Upper lobe of right lung (tissue), 1 donor: ENCODE data around the gene PPP1R1C. TPM values are rescaled to one million over a fixed set of nuclear protein-coding genes. Genes with fewer than 3 reads are reported as not detected.

Experiments used
- ATAC-seq: fragments of 200-7000 bp; cut with Tn5 transposase; one replicate; pipeline ENCODE4 v1.9.1; 2020; ENCODE audit warnings: mild to moderate bottlenecking, moderate library complexity
- DNase-seq: peaks from one replicate; pipeline ENCODE4 v3.0.0-alpha.2; 2020
- H3K27ac ChIP-seq: fragments of 200-600 bp; one replicate; pipeline ENCODE4 v1.8.0; 2022
- H3K27me3 ChIP-seq: fragments of 200-600 bp; one replicate; pipeline ENCODE4 v1.8.0; 2022; ENCODE audit warnings: mild to moderate bottlenecking
- H3K36me3 ChIP-seq: fragments of 200-600 bp; one replicate; pipeline ENCODE4 v1.8.0; 2022
- H3K4me1 ChIP-seq: fragments of 200-600 bp; one replicate; pipeline ENCODE4 v1.8.0; 2022
- H3K4me3 ChIP-seq: fragments of 200-600 bp; one replicate; pipeline ENCODE4 v1.8.0; 2022; ENCODE audit warnings: mild to moderate bottlenecking
- H3K9me3 ChIP-seq: fragments of 200-600 bp; one replicate; pipeline ENCODE4 v1.8.0; 2022
- intact Hi-C: fragments of 100-400 bp; cut with DNase I; formaldehyde crosslinking; loops from one replicate; pipeline ENCODE4 v1.11.0; 2022
- total RNA-seq: library from RNA; stranded (reverse); fragmentation: NEBNext Ultra II Directional; extraction: Animal tissue kit (Norgen Biotek cat#: 25700); gene quantifications from one replicate; pipeline ENCODE4 v1.2.1, GENCODE V29; 2021
- TF ChIP-seq, protein P1 (sequence below): fragments of 200-600 bp; IDR thresholded peaks from one replicate; pipeline ENCODE4 v1.8.0; 2022; ENCODE audit warnings: antibody characterized with exemption
- donor health status: DM: no; HTN: yes; CAD: no; lungs with severe emphysema.

PPP1R1C gene
- total RNA-seq, 1 donor from 2014 or later: 5.8 TPM

DNA sequence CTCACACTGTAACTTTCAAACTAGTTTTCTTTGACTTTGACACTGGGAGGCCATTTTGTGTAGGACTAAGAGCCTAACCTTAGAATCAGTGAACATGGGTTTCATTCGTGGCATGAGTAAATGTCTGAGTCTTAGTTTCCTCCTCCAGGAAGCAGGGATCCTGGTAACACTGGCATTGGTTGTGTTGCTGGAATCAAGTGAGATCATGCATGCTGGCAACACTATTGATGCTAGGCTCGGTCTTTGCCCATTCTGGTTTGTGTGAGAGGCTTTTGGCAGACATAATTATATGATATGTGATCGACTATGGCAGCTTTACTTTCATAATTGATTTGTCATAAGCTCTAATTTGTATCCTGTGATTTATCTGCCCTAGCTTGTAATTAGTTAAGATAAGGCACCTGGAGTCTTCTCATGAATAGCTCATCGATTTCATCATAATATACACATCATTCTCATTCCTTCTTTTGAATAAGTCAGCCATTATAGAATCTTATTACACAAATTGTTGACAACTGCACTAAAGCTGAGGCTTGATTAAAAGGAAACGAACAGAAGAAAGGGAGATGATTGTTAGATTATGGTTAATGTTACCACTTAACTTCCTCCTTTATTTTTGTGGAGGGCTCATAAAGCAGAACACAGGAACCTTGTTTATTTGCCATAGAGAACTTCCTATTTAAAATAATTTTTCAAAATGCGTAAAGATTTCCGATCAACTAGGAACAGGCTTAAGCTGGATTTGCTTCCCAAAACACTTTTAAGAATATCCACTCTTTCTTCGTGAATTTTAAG is 12.6 kb downstream of the PPP1R1C start:
- no peak overlapping the region for H3K27ac ChIP-seq
- DNase-seq (no peak), ATAC-seq (no peak)
- H3K27me3 ChIP-seq: no peaks in the 10 kb centered on the region
- no peaks in the 10 kb centered on the region for H3K36me3 ChIP-seq
- TF ChIP-seq, protein P1, sequence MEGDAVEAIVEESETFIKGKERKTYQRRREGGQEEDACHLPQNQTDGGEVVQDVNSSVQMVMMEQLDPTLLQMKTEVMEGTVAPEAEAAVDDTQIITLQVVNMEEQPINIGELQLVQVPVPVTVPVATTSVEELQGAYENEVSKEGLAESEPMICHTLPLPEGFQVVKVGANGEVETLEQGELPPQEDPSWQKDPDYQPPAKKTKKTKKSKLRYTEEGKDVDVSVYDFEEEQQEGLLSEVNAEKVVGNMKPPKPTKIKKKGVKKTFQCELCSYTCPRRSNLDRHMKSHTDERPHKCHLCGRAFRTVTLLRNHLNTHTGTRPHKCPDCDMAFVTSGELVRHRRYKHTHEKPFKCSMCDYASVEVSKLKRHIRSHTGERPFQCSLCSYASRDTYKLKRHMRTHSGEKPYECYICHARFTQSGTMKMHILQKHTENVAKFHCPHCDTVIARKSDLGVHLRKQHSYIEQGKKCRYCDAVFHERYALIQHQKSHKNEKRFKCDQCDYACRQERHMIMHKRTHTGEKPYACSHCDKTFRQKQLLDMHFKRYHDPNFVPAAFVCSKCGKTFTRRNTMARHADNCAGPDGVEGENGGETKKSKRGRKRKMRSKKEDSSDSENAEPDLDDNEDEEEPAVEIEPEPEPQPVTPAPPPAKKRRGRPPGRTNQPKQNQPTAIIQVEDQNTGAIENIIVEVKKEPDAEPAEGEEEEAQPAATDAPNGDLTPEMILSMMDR: no peak
- no peaks in the 10 kb centered on the region for H3K4me1 ChIP-seq
- H3K9me3 ChIP-seq: no peaks in the 10 kb centered on the region
- no peak overlapping the region for H3K4me3 ChIP-seq
- intact Hi-C loops: no loop called here

DNA sequence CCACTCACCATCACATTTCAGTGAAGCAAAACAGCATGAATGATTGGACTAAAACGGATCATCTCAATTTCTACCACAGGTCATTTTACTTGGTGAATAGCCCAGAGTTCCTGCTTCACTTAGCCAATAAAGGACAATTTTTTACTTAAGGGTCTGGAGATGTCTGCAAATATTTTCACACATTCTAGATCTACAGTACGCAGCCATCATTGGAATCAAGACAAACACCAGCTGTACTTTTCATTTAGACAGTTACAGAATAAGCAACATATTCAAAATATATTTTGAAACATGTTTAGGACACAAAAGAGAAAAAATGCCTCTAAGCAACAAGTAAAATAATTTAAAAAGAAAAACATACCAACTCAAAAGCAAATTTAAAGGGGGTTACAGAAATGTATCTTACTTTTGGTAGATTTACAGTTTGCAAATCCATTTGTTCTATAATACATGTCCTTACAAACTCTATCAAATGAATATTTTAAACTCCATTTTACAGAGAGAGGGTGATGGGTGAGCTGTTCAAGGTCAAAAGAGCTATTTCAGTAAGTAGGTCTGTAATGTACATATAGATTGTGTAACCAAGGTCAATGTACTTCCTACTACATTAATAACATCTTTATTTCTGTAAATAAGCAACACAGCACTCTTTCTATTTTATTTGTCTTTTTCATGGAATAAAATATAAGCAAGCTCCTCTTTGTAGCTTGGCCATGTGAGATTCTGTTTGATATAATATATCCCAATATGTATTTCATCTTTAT is 13.4 kb downstream of the PPP1R1C start:
- Histone ChIP-seq H3K4me3 (no peak overlapping the region), H3K27me3 (no peaks in the 10 kb centered on the region), H3K9me3 (no peaks in the 10 kb centered on the region), H3K36me3 (no peaks in the 10 kb centered on the region), H3K4me1 (no peaks in the 10 kb centered on the region), H3K27ac (no peak overlapping the region)
- intact Hi-C loops: no loop called here
- TF ChIP-seq, protein P1: no peak
- DNase-seq (no peak), ATAC-seq (no peak)

DNA sequence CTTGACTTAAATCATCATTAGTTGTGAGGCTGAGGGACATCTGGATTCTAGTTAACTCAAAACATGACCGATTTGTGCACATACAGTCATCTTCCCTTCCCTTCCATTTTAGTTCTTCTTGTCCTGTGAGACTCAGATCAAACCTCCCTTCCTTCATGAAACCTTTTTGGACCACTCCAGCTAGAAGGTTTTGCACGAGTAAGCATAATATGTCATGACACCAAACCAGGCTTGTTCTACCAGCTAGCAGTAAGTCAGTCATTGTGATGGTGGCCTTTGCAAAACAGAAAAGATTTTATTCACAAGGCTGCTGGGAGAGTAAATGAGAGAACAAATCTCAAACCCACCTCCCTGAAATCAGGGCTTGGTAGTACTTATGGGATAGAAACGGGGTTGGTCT is 14.3 kb downstream of the PPP1R1C start:
- ATAC-seq: no peak
- no peaks in the 10 kb centered on the region for H3K36me3 ChIP-seq
- TF ChIP-seq, protein P1: no peak
- H3K9me3 ChIP-seq: no peaks in the 10 kb centered on the region
- no peak overlapping the region for H3K4me3 ChIP-seq
- no peaks in the 10 kb centered on the region for H3K4me1 ChIP-seq
- intact Hi-C loops: no loop called here
- no peaks in the 10 kb centered on the region for H3K27me3 ChIP-seq
- DNase-seq: no peak
- H3K27ac ChIP-seq: no peak overlapping the region

DNA sequence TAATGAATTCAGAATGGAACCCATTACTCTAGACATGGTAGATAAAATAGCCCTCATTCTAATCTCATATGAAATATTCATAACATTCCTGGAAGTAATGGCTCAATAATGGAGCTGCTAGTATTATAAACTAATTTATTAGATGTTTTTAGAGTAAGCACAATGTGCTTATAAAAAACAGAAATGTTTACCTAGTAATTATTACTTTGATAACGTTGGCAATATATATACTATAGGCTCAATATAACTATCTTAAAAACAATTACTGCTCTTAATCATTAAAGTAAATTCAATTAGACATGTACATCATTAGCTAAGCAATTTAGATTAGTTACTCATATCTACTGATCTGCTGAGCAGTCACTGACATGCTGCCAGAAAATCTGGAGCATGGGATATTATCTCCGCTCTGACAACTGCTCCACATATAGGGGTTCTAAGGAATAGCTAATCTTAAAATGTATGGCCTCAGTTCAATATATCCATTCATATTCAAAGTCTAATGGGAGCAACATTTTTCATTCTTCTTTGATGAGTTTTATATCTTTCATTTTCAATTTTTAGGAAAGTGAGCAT is 19.4 kb downstream of the PPP1R1C start:
- no peak overlapping the region for H3K27ac ChIP-seq
- no peaks in the 10 kb centered on the region for H3K27me3 ChIP-seq
- TF ChIP-seq, protein P1: no peak
- no peaks in the 10 kb centered on the region for H3K4me1 ChIP-seq
- DNase-seq: no peak
- ATAC-seq: no peak
- intact Hi-C loops: no loop called here
- no peak overlapping the region for H3K4me3 ChIP-seq
- H3K36me3 ChIP-seq: no peaks in the 10 kb centered on the region
- H3K9me3 ChIP-seq: no peaks in the 10 kb centered on the region

DNA sequence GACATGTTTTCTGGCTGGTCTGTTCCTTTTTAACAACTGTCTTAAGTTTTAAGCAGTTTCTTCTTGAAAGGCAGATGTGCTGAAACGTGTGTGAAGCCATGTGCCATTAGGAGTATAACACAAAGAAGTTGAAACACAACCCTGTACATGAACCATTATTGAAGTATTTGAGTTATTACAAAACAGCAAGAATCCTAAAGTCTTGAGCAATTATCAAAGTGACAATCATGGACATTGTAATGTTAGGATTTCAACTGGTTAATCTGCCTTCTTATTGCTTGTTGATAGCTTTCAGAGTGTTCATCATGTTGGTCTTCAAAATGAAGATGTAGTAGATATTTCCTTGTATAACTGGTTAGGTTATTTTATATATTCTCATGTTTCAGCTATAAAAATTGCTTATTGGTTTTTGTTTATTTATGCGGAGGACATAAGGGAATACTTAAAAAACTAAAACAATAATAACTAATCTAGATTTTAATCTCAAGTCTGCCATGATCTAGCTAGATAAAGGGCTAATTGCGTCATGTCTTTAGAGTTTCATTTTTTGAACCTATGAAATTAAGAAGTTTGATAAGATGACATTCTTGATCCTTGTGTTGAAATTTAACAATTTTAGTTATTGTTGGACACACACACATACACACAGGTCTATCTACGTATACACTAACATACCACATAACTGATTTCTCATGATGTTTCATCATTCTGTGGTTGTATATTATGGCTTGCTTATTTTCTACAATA is 21.1 kb downstream of the PPP1R1C start:
- Histone ChIP-seq H3K27ac (no peak overlapping the region), H3K9me3 (no peaks in the 10 kb centered on the region), H3K27me3 (no peaks in the 10 kb centered on the region), H3K4me1 (no peaks in the 10 kb centered on the region), H3K36me3 (no peaks in the 10 kb centered on the region), H3K4me3 (no peak overlapping the region)
- TF ChIP-seq, protein P1: no peak
- ATAC-seq (no peak), DNase-seq (no peak)
- intact Hi-C loops: no loop called here
